HepG2 (cell line): ENCODE results near the gene HCK. TPM values are rescaled to one million over a fixed set of nuclear protein-coding genes. Genes with fewer than 3 reads are reported as not detected.

Experiments used
- ATAC-seq: fragments of 200-7000 bp; cut with Tn5 transposase; 3 replicates; pipeline ENCODE4 v1.9.1; 2020; ENCODE audit warnings: mild to moderate bottlenecking, moderate library complexity
- BruUV-seq: library from RNA; stranded (reverse); fragments of 400-500 nt; replicated peaks from 2 replicates; lab custom pipeline; 2021; lab: Mats Ljungman, UMichigan
- CTCF ChIA-PET: fragments of 300-600 bp; formaldehyde crosslinking; extraction: SDS; loops from one replicate; lab custom pipeline; 2021; ENCODE audit warnings: low total read pairs, inconsistent platforms, low intra/inter-chr PET ratio; lab: Yijun Ruan, JAX
- POLR2A ChIA-PET: fragments of 350-600 bp; sonication (Branson Sonifier 250); formaldehyde crosslinking; loops from one replicate; lab custom pipeline; 2020; ENCODE audit warnings: antibody characterized with exemption, inconsistent platforms; lab: Yijun Ruan, JAX
- DNase-seq: peaks from one replicate; pipeline ENCODE4 v3.0.0-alpha.2; 2015; ENCODE audit warnings: low spot score
- FAIRE-seq: peaks from 3 replicates; lab custom pipeline; 2011; peaks lifted over from hg19 to GRCh38; lab: Jason Lieb, UNC
- H2AFZ ChIP-seq: one replicate; pipeline ENCODE4 v1.6.1; 2011; ENCODE audit warnings: low read length, inconsistent platforms
- H3K27ac ChIP-seq: fragments of 300-600 bp; 3 replicates; pipeline ENCODE4 v1.8.0; 2011; ENCODE audit warnings: mixed run types, mild to moderate bottlenecking, mixed read lengths, low read length, inconsistent platforms; ENCODE audit not compliant: insufficient read depth; ENCODE audit errors: extremely low read length
- H3K27me3 ChIP-seq, 2 experiments: fragments of 200-600 bp in 1 of 2; 2 replicates in 1 of 2; 3 replicates in 1 of 2; pipeline versions ENCODE4 v1.6.0 to v1.8.0; 2011; ENCODE audit warnings: low read length in 2 of 2, mild to moderate bottlenecking in 2 of 2, moderate library complexity in 2 of 2, inconsistent platforms in 1 of 2; ENCODE audit not compliant: insufficient read depth in 2 of 2, control insufficient read depth in 1 of 2
- H3K36me3 ChIP-seq, 2 experiments: fragments of 200-600 bp in 1 of 2; replicated peaks in 1 of 2; 2 replicates in 1 of 2; 3 replicates in 1 of 2; pipeline versions ENCODE4 v1.5.1 to v1.8.0; 2011; ENCODE audit warnings: low read length in 2 of 2, inconsistent platforms in 1 of 2; ENCODE audit not compliant: insufficient read depth in 2 of 2, control insufficient read depth in 1 of 2
- H3K4me1 ChIP-seq: 2 replicates; pipeline ENCODE4 v1.5.1; 2012; ENCODE audit warnings: low read length, inconsistent platforms; ENCODE audit not compliant: insufficient read depth
- H3K4me2 ChIP-seq: 2 replicates; pipeline ENCODE4 v1.6.0; 2011; ENCODE audit warnings: low read depth, low read length, inconsistent platforms
- H3K4me3 ChIP-seq, 3 experiments: fragments of 200-600 bp in 1 of 3; sonication (generic), shearing (Covaris generic) in 1 of 3; replicated peaks in 1 of 3; 2 replicates each; pipeline ENCODE4 v1.5.1; 2011 to 2016; ENCODE audit warnings: low read length in 3 of 3, inconsistent platforms in 2 of 3, low read depth in 2 of 3, mild to moderate bottlenecking in 2 of 3, control low read depth in 1 of 3, mixed read lengths in 1 of 3; ENCODE audit not compliant: insufficient read depth in 1 of 3
- H3K79me2 ChIP-seq: one replicate; pipeline ENCODE4 v1.6.1; 2011; ENCODE audit warnings: low read length, inconsistent platforms; ENCODE audit not compliant: insufficient read depth
- H3K9ac ChIP-seq: 2 replicates; pipeline ENCODE4 v1.6.0; 2011; ENCODE audit warnings: mild to moderate bottlenecking, low read depth, low read length, inconsistent platforms; ENCODE audit not compliant: insufficient read depth
- H3K9me3 ChIP-seq: 2 replicates; pipeline ENCODE4 v1.5.1; 2012; ENCODE audit warnings: mild to moderate bottlenecking, low read length
- H4K20me1 ChIP-seq: 2 replicates; pipeline ENCODE4 v1.6.0; 2011; ENCODE audit warnings: inconsistent platforms, mild to moderate bottlenecking, low read length, moderate library complexity; ENCODE audit not compliant: insufficient read depth
- CHD4 ChIP-seq: fragments of 200-600 bp; sonication (generic); IDR thresholded peaks from 2 replicates; pipeline ENCODE4 v1.7.0; 2017; ENCODE audit warnings: mild to moderate bottlenecking, low read length, borderline replicate concordance
- KDM1A ChIP-seq: IDR thresholded peaks from 2 replicates; pipeline ENCODE4 v1.6.1; 2016; ENCODE audit warnings: missing compliant biosample characterization
- MAZ ChIP-seq, 2 experiments: sonication (generic) in 1 of 2; formaldehyde crosslinking in 1 of 2; IDR thresholded peaks; 2 replicates each; pipeline versions ENCODE4 v1.5.0 to v1.6.1; 2012 to 2020; ENCODE audit warnings: low read depth in 2 of 2, mild to moderate bottlenecking in 2 of 2, borderline replicate concordance in 1 of 2, improper control_type of control experiment in 1 of 2, low read length in 1 of 2, missing genetic modification reagents in 1 of 2, moderate library complexity in 1 of 2
- TARDBP ChIP-seq: sonication (generic); formaldehyde crosslinking; IDR thresholded peaks from 2 replicates; pipeline ENCODE4 v1.8.0; 2022; ENCODE audit warnings: mild to moderate bottlenecking, missing genetic modification reagents
- ZBTB37 ChIP-seq: sonication (generic); formaldehyde crosslinking; IDR thresholded peaks from 2 replicates; pipeline ENCODE4 v1.4.0; 2020; ENCODE audit warnings: mild to moderate bottlenecking, missing genetic modification reagents
- ZBTB38 ChIP-seq: sonication (generic); formaldehyde crosslinking; IDR thresholded peaks from 2 replicates; pipeline ENCODE4 v1.5.1; 2020; ENCODE audit warnings: mild to moderate bottlenecking, missing genetic modification reagents
- ZNF451 ChIP-seq: sonication (generic); formaldehyde crosslinking; IDR thresholded peaks from 2 replicates; pipeline ENCODE4 v1.5.0; 2020; ENCODE audit warnings: mild to moderate bottlenecking, missing genetic modification reagents
- ZNF629 ChIP-seq: sonication (generic); formaldehyde crosslinking; conservative IDR thresholded peaks from 2 replicates; pipeline ENCODE4 v1.5.0; 2020; ENCODE audit warnings: missing genetic modification reagents
- ZNF773 ChIP-seq: sonication (generic); formaldehyde crosslinking; IDR thresholded peaks from 2 replicates; pipeline ENCODE4 v1.4.0; 2020; ENCODE audit warnings: missing genetic modification reagents, borderline replicate concordance
- WGBS: methylation state at CpG from one replicate; pipeline ENCODE4 v1.1.6; 2017; ENCODE audit warnings: low lambda C conversion rate; 5-methylcytosine and 5-hydroxymethylcytosine counted together
- in situ Hi-C: cut with HindIII; loops from 2 replicates; pipeline ENCODE4 v1.10.0; 2017; ENCODE audit warnings: low pct_unique_long_range_greater_than_20kb; ENCODE audit not compliant: extremely low pct_ligation_motif_present
- intact Hi-C: fragments of 100-400 bp; cut with micrococcal nuclease; formaldehyde crosslinking; loops from one replicate; pipeline ENCODE4 v1.10.0; 2022; ENCODE audit not compliant: unreplicated experiment
- polyA plus RNA-seq, 8 experiments: library from polyadenylated mRNA; depleted of rRNA in 3 of 8; stranded (reverse) in 7 of 8; unstranded in 1 of 8; fragments of >200 nt; fragmentation: Illumina TruSeq in 4 of 8; extraction: Trizol in 4 of 8; gene quantifications; 2 replicates each; pipeline versions ENCODE4 v1.2.1 to v1.2.3, GENCODE V29; 2011 to 2016; ENCODE audit warnings: low read depth in 4 of 8, missing spikeins in 1 of 8, mixed read lengths in 1 of 8; ENCODE audit not compliant: insufficient read depth in 1 of 8
- total RNA-seq, 5 experiments: library from RNA; depleted of rRNA; stranded (reverse); fragments of >200 nt; fragmentation: Illumina TruSeq; extraction: Trizol; gene quantifications; 2 replicates each; pipeline ENCODE4 v1.2.3, GENCODE V29; 2016; ENCODE audit warnings: low read depth in 1 of 5

The HCK gene
- total and polyA plus RNA-seq, 2 of the 13 experiments (the other 11 are each of a cell fraction or from before 2014, with no cell fraction given), result 0.04 TPM; not detected in 1

DNA sequence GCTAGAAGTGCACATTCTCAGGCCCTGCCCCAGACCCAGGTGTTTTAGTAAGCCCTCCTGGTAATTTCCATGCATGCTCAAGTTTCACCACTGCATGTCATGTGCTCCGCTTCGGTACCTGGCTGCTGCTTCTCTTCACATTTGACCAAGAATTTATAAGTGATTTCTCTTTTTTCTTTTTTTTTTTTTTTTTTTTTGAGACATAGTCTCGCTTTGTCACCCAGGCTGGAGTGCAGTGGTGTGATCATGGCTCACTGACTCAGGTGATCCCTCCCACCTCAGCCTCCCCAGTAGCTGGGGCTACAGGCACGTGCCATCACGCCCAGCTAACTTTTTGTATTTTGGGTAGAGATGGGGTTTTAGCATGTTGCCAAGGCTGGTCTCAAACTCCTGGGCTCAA is 73.5 kb downstream of the HCK start:
- Histone ChIP-seq H2AFZ (no peak overlapping the region), H4K20me1 (peaks cover 34% of the 10 kb centered on the region), H3K9me3 (no peaks in the 10 kb centered on the region), H3K36me3 (peaks cover 0 to 4% of the 10 kb centered on the region in 2 experiments; a peak in 3 of 5 replicates), H3K27ac (no peak overlapping the region), H3K27me3 (no peaks in the 10 kb centered on the region), H3K9ac (no peak overlapping the region), H3K4me3 (no peak overlapping the region), H3K79me2 (peaks cover 66% of the 10 kb centered on the region), H3K4me2 (no peak overlapping the region), H3K4me1 (peaks cover 26% of the 10 kb centered on the region)
- CTCF ChIA-PET, result no interaction called here
- ATAC-seq (no peak), FAIRE-seq (no peak), DNase-seq (no peak)
- no TSS peak for BruUV-seq
- POLR2A ChIA-PET, result no interaction called here
- 0 out of 2 replicates have a peak, but pooled peaks have one; percentile 19 for TF ChIP-seq ZBTB38
- TF ChIP-seq MAZ (IDR thresholded peaks at IDR 0.05; ENCODE audit: borderline replicate concordance, low read depth, low read length), result no peak
- TF ChIP-seq MAZ (CRISPR knock-in tag; IDR thresholded peaks at IDR 0.05; ENCODE audit: low read depth), result no peak
- no peak for TF ChIP-seq ZBTB37 (CRISPR knock-in tag)
- TF ChIP-seq TARDBP, result no peak
- in situ Hi-C loops (no loop called here), intact Hi-C loops (no loop called here)
- WGBS, result 96% methylated on average over 5 of the region's 5 CpGs

DNA sequence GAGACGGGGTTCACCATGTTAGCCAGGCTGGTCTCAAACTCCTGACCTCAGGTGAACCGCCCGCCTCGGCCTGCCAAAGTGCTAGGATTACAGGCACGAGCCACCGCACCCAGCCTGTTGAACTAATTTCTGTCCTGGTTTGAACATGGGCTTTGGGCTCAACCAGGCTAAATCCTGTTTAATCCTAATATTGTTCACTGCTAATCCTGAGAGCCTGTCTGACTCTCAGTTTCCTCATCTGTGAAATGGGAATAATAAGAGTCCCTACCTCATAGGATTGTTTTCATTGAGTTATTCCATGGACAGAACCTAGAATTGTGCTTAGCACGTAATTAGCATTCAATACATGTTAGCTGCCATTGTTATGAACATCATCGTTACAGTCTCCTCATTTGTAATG is 74.9 kb downstream of the HCK start:
- no peak overlapping the region for H2AFZ ChIP-seq
- ATAC-seq (no peak), FAIRE-seq (no peak), DNase-seq (no peak)
- peaks cover 19% of the 10 kb centered on the region for H3K4me1 ChIP-seq
- H3K27ac ChIP-seq, result no peak overlapping the region
- POLR2A ChIA-PET, result no interaction called here
- no peak overlapping the region for H3K4me2 ChIP-seq
- intact Hi-C loops (no loop called here), in situ Hi-C loops (no loop called here)
- no TSS peak for BruUV-seq
- peaks cover 75% of the 10 kb centered on the region for H3K79me2 ChIP-seq
- no peaks in the 10 kb centered on the region for H3K27me3 ChIP-seq
- no peak for TF ChIP-seq ZNF773
- peak; percentile 61; the same call in 1 of the 2 replicates for TF ChIP-seq CHD4
- 0 out of 2 replicates have a peak, but pooled peaks have one; percentile 52 for TF ChIP-seq KDM1A
- TF ChIP-seq ZNF629 (CRISPR knock-in tag), result peak; percentile 96
- TF ChIP-seq ZNF451 (CRISPR knock-in tag), result no peak
- peaks cover 32% of the 10 kb centered on the region for H4K20me1 ChIP-seq
- 85% methylated on average over 8 of the region's 8 CpGs for WGBS
- H3K4me3 ChIP-seq, result no peak overlapping the region
- H3K36me3 ChIP-seq, result peaks cover 0 to 4% of the 10 kb centered on the region in 2 experiments; a peak in 3 of 5 replicates
- no peak overlapping the region for H3K9ac ChIP-seq
- H3K9me3 ChIP-seq, result no peaks in the 10 kb centered on the region
- CTCF ChIA-PET, result no interaction called here
